SK-N-SH treated with all-trans-retinoic acid at 6 μM for 48 hours (cell line): ENCODE data around the gene DACT3.
A peak's percentile ranks its signal among the peaks of the same experiment; 100 is the strongest.

Experiments
- ATAC-seq: fragments of 200-7000 bp; cut with Tn5 transposase; 3 replicates; pipeline ENCODE4 v1.9.1; 2020; ENCODE audit warnings: mild to moderate bottlenecking, moderate library complexity
- ARNTL ChIP-seq: fragments of 450-650 bp; formaldehyde crosslinking; IDR thresholded peaks from 2 replicates; pipeline ENCODE4 v1.5.0; 2020; ENCODE audit warnings: low read depth, mild to moderate bottlenecking, moderate library complexity, borderline replicate concordance
- BACH2 ChIP-seq: fragments of 250-450 bp; sonication (Bioruptor Pico); IDR thresholded peaks from 2 replicates; pipeline ENCODE4 v1.9.0; 2021; ENCODE audit warnings: mild to moderate bottlenecking, borderline replicate concordance
- CSDC2 ChIP-seq: fragments of 250-450 bp; sonication (Bioruptor Pico); IDR thresholded peaks from 2 replicates; pipeline ENCODE4 v1.5.0; 2020; ENCODE audit warnings: mild to moderate bottlenecking, moderate library complexity
- ESRRG ChIP-seq: fragments of 250-450 bp; sonication (Bioruptor Pico); IDR thresholded peaks from 2 replicates; pipeline ENCODE4 v1.6.1; 2021; ENCODE audit warnings: mild to moderate bottlenecking
- ISL1 ChIP-seq: fragments of 250-450 bp; sonication (Bioruptor Pico); IDR thresholded peaks from 2 replicates; pipeline ENCODE4 v2.1.2; 2022; ENCODE audit warnings: mild to moderate bottlenecking, moderate library complexity
- OSR1 ChIP-seq: fragments of 250-450 bp; sonication (Bioruptor Pico); IDR thresholded peaks from 2 replicates; pipeline ENCODE4 v1.8.0; 2022; ENCODE audit warnings: moderate library complexity, mild to moderate bottlenecking, inconsistent platforms
- PPARA ChIP-seq: fragments of 250-450 bp; sonication (Bioruptor Pico); IDR thresholded peaks from 2 replicates; pipeline ENCODE4 v1.5.0; 2020; ENCODE audit warnings: mild to moderate bottlenecking, borderline replicate concordance
- RARB ChIP-seq: fragments of 250-450 bp; sonication (Bioruptor Pico); IDR thresholded peaks from 2 replicates; pipeline ENCODE4 v1.8.0; 2021; ENCODE audit warnings: mild to moderate bottlenecking, moderate library complexity
- SNAI2 ChIP-seq: fragments of 250-450 bp; sonication (Bioruptor Pico); IDR thresholded peaks from 2 replicates; pipeline ENCODE4 v1.5.0; 2020; ENCODE audit warnings: mild to moderate bottlenecking, moderate library complexity
- TCF4 ChIP-seq: fragments of 250-450 bp; sonication (Bioruptor Pico); IDR thresholded peaks from 2 replicates; pipeline ENCODE4 v1.8.0; 2021; ENCODE audit warnings: mild to moderate bottlenecking, moderate library complexity, borderline replicate concordance
- TOX ChIP-seq: fragments of 250-450 bp; sonication (Bioruptor Pico); IDR thresholded peaks from 2 replicates; pipeline ENCODE4 v1.8.0; 2021; ENCODE audit warnings: mild to moderate bottlenecking, moderate library complexity, borderline replicate concordance
- ZC3H10 ChIP-seq: fragments of 250-450 bp; sonication (Bioruptor Pico); IDR thresholded peaks from 2 replicates; pipeline ENCODE4 v1.5.1; 2021; ENCODE audit warnings: mild to moderate bottlenecking, moderate library complexity
- ZFP3 ChIP-seq: fragments of 250-450 bp; sonication (Bioruptor Pico); IDR thresholded peaks from 2 replicates; pipeline ENCODE4 v1.5.0; 2020; ENCODE audit warnings: mild to moderate bottlenecking, moderate library complexity
- ZFP30 ChIP-seq: fragments of 450-650 bp; formaldehyde crosslinking; IDR thresholded peaks from 2 replicates; pipeline ENCODE4 v1.5.0; 2022; ENCODE audit warnings: mild to moderate bottlenecking, moderate library complexity
- ZNF565 ChIP-seq: fragments of 450-650 bp; formaldehyde crosslinking; conservative IDR thresholded peaks from 2 replicates; pipeline ENCODE4 v1.5.0; 2020; ENCODE audit warnings: low read depth, mild to moderate bottlenecking, moderate library complexity
- ZNF70 ChIP-seq: fragments of 450-650 bp; formaldehyde crosslinking; IDR thresholded peaks from 2 replicates; pipeline ENCODE4 v1.5.0; 2020; ENCODE audit warnings: mild to moderate bottlenecking, moderate library complexity
- ZNF8 ChIP-seq: fragments of 450-650 bp; formaldehyde crosslinking; IDR thresholded peaks from 2 replicates; pipeline ENCODE4 v1.5.0; 2020; ENCODE audit warnings: mild to moderate bottlenecking, moderate library complexity
- TF ChIP-seq, protein P1 (sequence below): fragments of 250-450 bp; sonication (Bioruptor Pico); IDR thresholded peaks from 2 replicates; pipeline ENCODE4 v1.5.1; 2020; ENCODE audit warnings: low read depth, mild to moderate bottlenecking, moderate library complexity
- TF ChIP-seq, protein P2 (sequence below): fragments of 250-450 bp; sonication (Bioruptor Pico); IDR thresholded peaks from 2 replicates; pipeline ENCODE4 v1.8.0; 2020; ENCODE audit warnings: mild to moderate bottlenecking, moderate library complexity, borderline replicate concordance
- TF ChIP-seq, protein P3 (sequence below): fragments of 250-450 bp; sonication (Bioruptor Pico); IDR thresholded peaks from 2 replicates; pipeline ENCODE4 v1.5.1; 2021; ENCODE audit warnings: mild to moderate bottlenecking, moderate library complexity
- TF ChIP-seq, protein P4 (sequence below): fragments of 250-450 bp; sonication (Bioruptor Pico); IDR thresholded peaks from 2 replicates; pipeline ENCODE4 v1.5.0; 2020; ENCODE audit warnings: mild to moderate bottlenecking, moderate library complexity

The DACT3 gene

DNA sequence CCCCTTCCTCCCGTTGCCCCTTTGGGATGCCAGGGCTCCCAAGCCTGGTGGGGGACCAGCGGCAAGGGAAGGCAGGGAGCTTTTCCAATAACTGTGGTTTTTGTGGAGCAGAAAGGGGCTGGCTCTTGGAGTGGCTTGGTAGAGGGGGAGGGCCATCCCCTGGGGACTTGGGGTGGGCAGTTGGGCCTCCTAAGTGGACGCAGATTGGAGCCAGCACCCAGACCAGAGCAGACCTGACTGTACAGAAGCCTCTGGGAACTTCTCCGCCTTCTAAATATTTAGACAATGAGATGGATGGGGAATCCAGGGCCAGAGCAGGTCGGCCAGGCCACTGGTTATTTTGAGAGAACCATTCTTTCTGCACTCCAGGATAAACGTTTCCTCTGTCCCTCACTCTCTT is 40.3 kb downstream of the DACT3 start:
- no peak for ATAC-seq
- TF ChIP-seq ARNTL (CRISPR knock-in tag), result no peak
- TF ChIP-seq, protein P1, sequence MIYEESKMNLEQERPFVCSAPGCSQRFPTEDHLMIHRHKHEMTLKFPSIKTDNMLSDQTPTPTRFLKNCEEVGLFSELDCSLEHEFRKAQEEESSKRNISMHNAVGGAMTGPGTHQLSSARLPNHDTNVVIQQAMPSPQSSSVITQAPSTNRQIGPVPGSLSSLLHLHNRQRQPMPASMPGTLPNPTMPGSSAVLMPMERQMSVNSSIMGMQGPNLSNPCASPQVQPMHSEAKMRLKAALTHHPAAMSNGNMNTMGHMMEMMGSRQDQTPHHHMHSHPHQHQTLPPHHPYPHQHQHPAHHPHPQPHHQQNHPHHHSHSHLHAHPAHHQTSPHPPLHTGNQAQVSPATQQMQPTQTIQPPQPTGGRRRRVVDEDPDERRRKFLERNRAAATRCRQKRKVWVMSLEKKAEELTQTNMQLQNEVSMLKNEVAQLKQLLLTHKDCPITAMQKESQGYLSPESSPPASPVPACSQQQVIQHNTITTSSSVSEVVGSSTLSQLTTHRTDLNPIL (CRISPR knock-in tag), result no peak
- no peak for TF ChIP-seq ESRRG (CRISPR knock-in tag)

DNA sequence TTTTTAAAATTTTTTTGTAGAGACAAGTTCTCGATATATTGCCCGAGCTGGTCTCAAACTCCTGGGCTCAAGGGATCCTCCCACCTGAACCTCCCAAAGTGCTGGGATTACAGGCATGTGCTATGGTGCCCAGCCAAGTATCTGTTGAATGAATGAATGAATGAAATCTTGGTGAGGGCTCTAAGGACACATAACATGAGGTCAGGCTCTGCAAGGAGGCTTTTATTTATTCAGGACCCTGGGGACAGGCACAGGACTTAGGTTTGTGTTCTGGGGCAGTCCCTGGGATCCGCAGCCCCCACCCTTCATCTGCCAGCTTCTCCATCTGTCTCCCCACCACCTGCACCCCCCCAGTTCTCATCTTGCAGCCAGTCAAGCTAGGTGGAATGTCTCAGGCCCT is 40.7 kb downstream of the DACT3 start:
- no peak for ATAC-seq
- peak; percentile 84 for TF ChIP-seq ZNF70 (CRISPR knock-in tag)
- TF ChIP-seq BACH2 (CRISPR knock-in tag), result no peak
- TF ChIP-seq ARNTL (CRISPR knock-in tag), result no peak
- TF ChIP-seq ESRRG (CRISPR knock-in tag), result no peak
- TF ChIP-seq CSDC2 (CRISPR knock-in tag), result no peak

DNA sequence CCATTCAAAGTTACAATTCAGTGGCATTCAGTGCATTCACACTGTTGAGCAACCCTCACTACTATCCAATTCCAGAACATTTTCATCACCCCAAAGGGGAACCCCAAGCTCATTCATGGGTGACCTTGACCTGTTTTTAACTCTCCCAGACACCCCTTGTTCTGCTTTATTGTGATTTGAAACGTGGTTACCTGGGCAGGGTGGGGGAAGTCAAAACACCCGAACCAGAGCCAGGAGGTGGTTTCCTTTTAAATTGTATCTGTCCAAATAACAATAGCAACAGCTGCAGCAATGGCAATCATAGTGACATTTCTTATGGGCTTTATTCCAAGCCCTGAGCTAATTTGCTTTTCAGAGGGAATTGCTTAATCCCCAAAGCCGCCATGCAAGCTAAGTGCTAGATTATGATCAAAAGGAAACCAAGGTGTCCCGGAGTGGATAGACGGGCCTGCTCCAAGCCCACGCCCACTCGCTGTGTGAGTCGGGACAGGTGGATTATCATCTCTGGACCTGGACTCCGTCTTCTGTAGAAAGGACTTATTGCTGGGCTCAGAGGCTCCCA is 42.2 kb downstream of the DACT3 start:
- ATAC-seq, result no peak
- TF ChIP-seq ZFP3 (no peak), BACH2 (CRISPR knock-in tag) (no peak), RARB (CRISPR knock-in tag) (no peak), PPARA (no peak), ESRRG (CRISPR knock-in tag) (no peak), ZNF70 (CRISPR knock-in tag) (no peak), TOX (no peak), ISL1 (CRISPR knock-in tag) (no peak), OSR1 (CRISPR knock-in tag) (no peak), SNAI2 (CRISPR knock-in tag) (no peak), ZC3H10 (no peak), ZFP30 (CRISPR knock-in tag) (no peak), TCF4 (CRISPR knock-in tag) (no peak)
- TF ChIP-seq, protein P1 (CRISPR knock-in tag), result no peak
- TF ChIP-seq, protein P2, sequence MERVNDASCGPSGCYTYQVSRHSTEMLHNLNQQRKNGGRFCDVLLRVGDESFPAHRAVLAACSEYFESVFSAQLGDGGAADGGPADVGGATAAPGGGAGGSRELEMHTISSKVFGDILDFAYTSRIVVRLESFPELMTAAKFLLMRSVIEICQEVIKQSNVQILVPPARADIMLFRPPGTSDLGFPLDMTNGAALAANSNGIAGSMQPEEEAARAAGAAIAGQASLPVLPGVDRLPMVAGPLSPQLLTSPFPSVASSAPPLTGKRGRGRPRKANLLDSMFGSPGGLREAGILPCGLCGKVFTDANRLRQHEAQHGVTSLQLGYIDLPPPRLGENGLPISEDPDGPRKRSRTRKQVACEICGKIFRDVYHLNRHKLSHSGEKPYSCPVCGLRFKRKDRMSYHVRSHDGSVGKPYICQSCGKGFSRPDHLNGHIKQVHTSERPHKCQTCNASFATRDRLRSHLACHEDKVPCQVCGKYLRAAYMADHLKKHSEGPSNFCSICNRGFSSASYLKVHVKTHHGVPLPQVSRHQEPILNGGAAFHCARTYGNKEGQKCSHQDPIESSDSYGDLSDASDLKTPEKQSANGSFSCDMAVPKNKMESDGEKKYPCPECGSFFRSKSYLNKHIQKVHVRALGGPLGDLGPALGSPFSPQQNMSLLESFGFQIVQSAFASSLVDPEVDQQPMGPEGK (CRISPR knock-in tag), result no peak

DNA sequence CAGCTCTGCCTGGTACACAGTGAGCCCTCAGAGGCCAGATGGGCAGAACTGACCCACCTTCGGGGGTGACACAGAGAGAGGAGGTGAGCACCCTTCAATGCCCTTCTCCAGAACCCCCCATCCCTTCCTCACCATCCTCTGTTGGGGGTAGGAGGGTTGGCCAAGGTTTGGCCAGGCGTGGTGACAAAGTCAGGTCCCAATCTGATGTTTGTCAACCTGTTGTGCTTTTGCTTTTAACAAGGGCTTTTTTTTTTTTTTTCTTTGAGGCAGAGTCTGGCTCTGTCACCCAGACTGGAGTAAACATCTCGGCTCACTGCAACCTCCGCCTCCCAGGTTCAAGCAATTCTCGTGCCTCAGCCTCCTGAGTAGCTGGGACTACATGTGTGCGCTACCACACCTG is 43.4 kb downstream of the DACT3 start:
- TF ChIP-seq TCF4 (CRISPR knock-in tag) (no peak), ISL1 (CRISPR knock-in tag) (no peak), RARB (CRISPR knock-in tag) (no peak), ZNF565 (no peak), OSR1 (CRISPR knock-in tag) (no peak)
- TF ChIP-seq, protein P3, sequence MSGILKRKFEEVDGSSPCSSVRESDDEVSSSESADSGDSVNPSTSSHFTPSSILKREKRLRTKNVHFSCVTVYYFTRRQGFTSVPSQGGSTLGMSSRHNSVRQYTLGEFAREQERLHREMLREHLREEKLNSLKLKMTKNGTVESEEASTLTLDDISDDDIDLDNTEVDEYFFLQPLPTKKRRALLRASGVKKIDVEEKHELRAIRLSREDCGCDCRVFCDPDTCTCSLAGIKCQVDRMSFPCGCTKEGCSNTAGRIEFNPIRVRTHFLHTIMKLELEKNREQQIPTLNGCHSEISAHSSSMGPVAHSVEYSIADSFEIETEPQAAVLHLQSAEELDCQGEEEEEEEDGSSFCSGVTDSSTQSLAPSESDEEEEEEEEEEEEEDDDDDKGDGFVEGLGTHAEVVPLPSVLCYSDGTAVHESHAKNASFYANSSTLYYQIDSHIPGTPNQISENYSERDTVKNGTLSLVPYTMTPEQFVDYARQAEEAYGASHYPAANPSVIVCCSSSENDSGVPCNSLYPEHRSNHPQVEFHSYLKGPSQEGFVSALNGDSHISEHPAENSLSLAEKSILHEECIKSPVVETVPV (CRISPR knock-in tag), result no peak
- ATAC-seq, result no peak

DNA sequence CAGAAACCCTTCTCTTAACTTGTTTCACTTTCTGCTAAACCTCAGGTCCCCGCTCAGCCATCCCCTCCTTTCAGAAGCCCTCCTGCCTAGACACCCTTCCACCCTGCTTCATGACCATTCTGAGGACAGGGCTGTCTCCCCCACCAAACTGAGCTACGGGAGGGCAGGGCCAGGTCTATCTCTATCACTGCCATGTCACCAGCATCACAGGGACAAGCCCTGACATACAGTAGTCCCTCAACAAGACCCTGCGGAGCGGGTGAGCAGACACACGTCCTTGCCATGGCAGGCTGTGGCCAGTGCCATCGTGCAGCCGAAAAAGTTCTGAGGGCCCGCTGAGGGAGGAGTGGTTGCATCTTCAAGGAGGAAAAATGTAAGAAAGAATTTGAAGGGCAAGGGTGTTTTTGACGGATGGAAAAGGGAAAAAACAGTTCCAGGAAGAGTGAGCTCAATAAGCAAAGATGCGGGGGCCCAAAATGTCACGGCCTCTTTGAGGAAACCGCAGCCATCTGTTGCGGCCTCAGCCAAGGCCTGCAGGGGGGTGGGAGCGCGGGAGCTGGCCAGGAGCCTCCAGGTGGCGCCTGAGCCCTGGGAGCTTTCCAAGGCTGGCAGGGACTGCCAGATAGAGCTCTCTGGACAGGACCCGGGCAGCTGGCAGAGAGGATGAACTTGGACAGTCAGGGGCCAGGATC is 44.2 kb downstream of the DACT3 start:
- no peak for TF ChIP-seq ZFP3
- TF ChIP-seq ESRRG (CRISPR knock-in tag), result no peak
- TF ChIP-seq RARB (CRISPR knock-in tag), result no peak
- peak; percentile 59; the same call in 1 of the 2 replicates for TF ChIP-seq TCF4 (CRISPR knock-in tag)
- 0 out of 2 replicates have a peak, but pooled peaks have one; percentile 36 for TF ChIP-seq ZNF565
- TF ChIP-seq, protein P4, sequence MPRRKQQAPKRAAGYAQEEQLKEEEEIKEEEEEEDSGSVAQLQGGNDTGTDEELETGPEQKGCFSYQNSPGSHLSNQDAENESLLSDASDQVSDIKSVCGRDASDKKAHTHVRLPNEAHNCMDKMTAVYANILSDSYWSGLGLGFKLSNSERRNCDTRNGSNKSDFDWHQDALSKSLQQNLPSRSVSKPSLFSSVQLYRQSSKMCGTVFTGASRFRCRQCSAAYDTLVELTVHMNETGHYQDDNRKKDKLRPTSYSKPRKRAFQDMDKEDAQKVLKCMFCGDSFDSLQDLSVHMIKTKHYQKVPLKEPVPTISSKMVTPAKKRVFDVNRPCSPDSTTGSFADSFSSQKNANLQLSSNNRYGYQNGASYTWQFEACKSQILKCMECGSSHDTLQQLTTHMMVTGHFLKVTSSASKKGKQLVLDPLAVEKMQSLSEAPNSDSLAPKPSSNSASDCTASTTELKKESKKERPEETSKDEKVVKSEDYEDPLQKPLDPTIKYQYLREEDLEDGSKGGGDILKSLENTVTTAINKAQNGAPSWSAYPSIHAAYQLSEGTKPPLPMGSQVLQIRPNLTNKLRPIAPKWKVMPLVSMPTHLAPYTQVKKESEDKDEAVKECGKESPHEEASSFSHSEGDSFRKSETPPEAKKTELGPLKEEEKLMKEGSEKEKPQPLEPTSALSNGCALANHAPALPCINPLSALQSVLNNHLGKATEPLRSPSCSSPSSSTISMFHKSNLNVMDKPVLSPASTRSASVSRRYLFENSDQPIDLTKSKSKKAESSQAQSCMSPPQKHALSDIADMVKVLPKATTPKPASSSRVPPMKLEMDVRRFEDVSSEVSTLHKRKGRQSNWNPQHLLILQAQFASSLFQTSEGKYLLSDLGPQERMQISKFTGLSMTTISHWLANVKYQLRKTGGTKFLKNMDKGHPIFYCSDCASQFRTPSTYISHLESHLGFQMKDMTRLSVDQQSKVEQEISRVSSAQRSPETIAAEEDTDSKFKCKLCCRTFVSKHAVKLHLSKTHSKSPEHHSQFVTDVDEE (CRISPR knock-in tag), result peak; percentile 43; the same call in 1 of the 2 replicates
- 0 out of 2 replicates have a peak, but pooled peaks have one; percentile 8 for TF ChIP-seq ZNF70 (CRISPR knock-in tag)
- TF ChIP-seq ZNF8, result no peak
- TF ChIP-seq, all 23 proteins: peak for 4
- ATAC-seq, result peak; percentile 85
